GM12878 (cell line): ENCODE data around the gene TPCN1. TPM values are rescaled to one million over a fixed set of nuclear protein-coding genes. Genes with fewer than 3 reads are reported as not detected.

Experiments used
- ATF3 ChIP-seq: IDR thresholded peaks from 2 replicates; pipeline ENCODE4 v1.6.1; 2011; ENCODE audit warnings: low read depth, mild to moderate bottlenecking, low read length, moderate library complexity, borderline replicate concordance; ENCODE audit errors: extremely low read depth
- E2F4 ChIP-seq: IDR thresholded peaks from 2 replicates; pipeline ENCODE4 v1.6.1; 2012; ENCODE audit warnings: low read depth, low read length, improper control_type of control experiment
- E2F8 ChIP-seq: fragments of 450-650 bp; IDR thresholded peaks from 2 replicates; pipeline ENCODE4 v1.6.1; 2018; ENCODE audit warnings: mild to moderate bottlenecking, low read depth, moderate library complexity; ENCODE audit not compliant: partially characterized antibody
- GABPA ChIP-seq: IDR thresholded peaks from 2 replicates; pipeline ENCODE4 v1.6.1; 2014; ENCODE audit warnings: antibody characterized with exemption, low read depth, mild to moderate bottlenecking, inconsistent platforms
- GATAD2B ChIP-seq: fragments of 450-650 bp; conservative IDR thresholded peaks from 2 replicates; pipeline ENCODE4 v1.6.1; 2017; ENCODE audit warnings: low read depth, mild to moderate bottlenecking, moderate library complexity
- IKZF1 ChIP-seq: fragments of 450-650 bp; conservative IDR thresholded peaks from 2 replicates; pipeline ENCODE4 v1.6.1; 2017; ENCODE audit warnings: antibody characterized with exemption, mild to moderate bottlenecking
- NKRF ChIP-seq: fragments of 450-650 bp; conservative IDR thresholded peaks from 2 replicates; pipeline ENCODE4 v1.6.1; 2017; ENCODE audit warnings: mild to moderate bottlenecking, moderate library complexity
- POLR2AphosphoS5 ChIP-seq: IDR thresholded peaks from 2 replicates; pipeline ENCODE4 v1.6.1; 2011; ENCODE audit warnings: mild to moderate bottlenecking, low read length, inconsistent platforms
- PRDM15 ChIP-seq: fragments of 450-650 bp; formaldehyde crosslinking; IDR thresholded peaks from 2 replicates; pipeline ENCODE4 v1.4.0; 2020; ENCODE audit warnings: mild to moderate bottlenecking, moderate library complexity
- RELB ChIP-seq: fragments of 450-650 bp; IDR thresholded peaks from 2 replicates; pipeline ENCODE4 v1.6.1; 2017; ENCODE audit warnings: low read depth, mild to moderate bottlenecking, moderate library complexity
- SIN3A ChIP-seq: IDR thresholded peaks from 2 replicates; pipeline ENCODE4 v1.6.1; 2012; ENCODE audit warnings: low read depth, low read length, improper control_type of control experiment
- SPI1 ChIP-seq: IDR thresholded peaks from 2 replicates; pipeline ENCODE4 v1.6.1; 2011; ENCODE audit warnings: low read depth, mild to moderate bottlenecking, low read length, moderate library complexity, borderline replicate concordance; ENCODE audit not compliant: insufficient read depth
- SREBF1 ChIP-seq: IDR thresholded peaks from 2 replicates; pipeline ENCODE4 v1.6.1; 2012; ENCODE audit warnings: mild to moderate bottlenecking, low read length
- SRF ChIP-seq, 2 experiments: IDR thresholded peaks; 2 replicates each; pipeline ENCODE4 v1.6.1; 2011; ENCODE audit warnings: low read depth in 2 of 2, low read length in 2 of 2, mild to moderate bottlenecking in 1 of 2, moderate library complexity in 1 of 2
- TARDBP ChIP-seq: IDR thresholded peaks from 2 replicates; pipeline ENCODE4 v1.6.1; 2016; ENCODE audit warnings: borderline replicate concordance
- YY1 ChIP-seq: IDR thresholded peaks from 2 replicates; pipeline ENCODE4 v1.6.1; 2011; ENCODE audit warnings: low read depth, mild to moderate bottlenecking, low read length
- ZNF217 ChIP-seq: fragments of 450-650 bp; IDR thresholded peaks from 2 replicates; pipeline ENCODE4 v1.6.1; 2017; ENCODE audit warnings: antibody characterized with exemption, mild to moderate bottlenecking
- ZNF24 ChIP-seq: fragments of 450-650 bp; IDR thresholded peaks from 2 replicates; pipeline ENCODE4 v1.6.1; 2017; ENCODE audit warnings: antibody characterized with exemption, mild to moderate bottlenecking
- ZSCAN29 ChIP-seq: fragments of 450-650 bp; IDR thresholded peaks from 2 replicates; pipeline ENCODE4 v1.6.1; 2017; ENCODE audit warnings: mild to moderate bottlenecking, moderate library complexity
- polyA plus RNA-seq, 11 experiments: library from polyadenylated mRNA; depleted of rRNA in 4 of 11; unstranded in 6 of 11; stranded (reverse) in 5 of 11; fragments of >200 nt; fragmentation: Nextera tagmentation in 4 of 11; fragmentation: Illumina TruSeq in 1 of 11; extraction: Ambion mirVana in 4 of 11; extraction: Trizol in 1 of 11; gene quantifications; 1 replicate in 1 of 11; 2 replicates in 10 of 11; pipeline versions ENCODE4 v1.2.1 to v1.2.3, GENCODE V29; 2011 to 2016; ENCODE audit warnings: inconsistent platforms in 2 of 11, missing spikeins in 2 of 11, low read depth in 1 of 11
- total RNA-seq, 4 experiments: library from RNA; depleted of rRNA in 3 of 4; stranded (reverse); fragments of >200 nt in 3 of 4; fragmentation: Illumina TruSeq in 1 of 4; extraction: Trizol in 1 of 4; gene quantifications; 2 replicates each; pipeline versions ENCODE4 v1.2.1 to v1.2.3, GENCODE V29; 2013 to 2021

TPCN1 gene
- total and polyA plus RNA-seq, 10 of the 15 experiments (the other 5 are each of a cell fraction or from before 2014, with no cell fraction given), result 0.79 to 30.9 (median 19.4) TPM

GRCh38 chr12:113214895-113215400, 6.3 kb upstream of the TPCN1 start (continued):
- peak; percentile 57; the same call in 1 of the 2 replicates for TF ChIP-seq NKRF
- TF ChIP-seq E2F8, result no peak
- TF ChIP-seq POLR2AphosphoS5, result no peak
- peak; percentile 83; the same call in 1 of the 2 replicates for TF ChIP-seq GATAD2B
- TF ChIP-seq SRF (IDR thresholded peaks at IDR 0.05; ENCODE audit: low read depth in 2 of 2, low read length in 2 of 2), result 0 out of 4 replicates have a peak, but pooled peaks of 1 of the 2 experiments have one; percentile 23
- TF ChIP-seq ZNF217, result peak; percentile 94
- TF ChIP-seq ATF3, result no peak
- no peak for TF ChIP-seq SREBF1
- TF ChIP-seq PRDM15 (CRISPR knock-in tag), result no peak
- TF ChIP-seq ZNF24, result no peak
- no peak for TF ChIP-seq ZSCAN29
- TF ChIP-seq YY1, result no peak
- TF ChIP-seq RELB, result peak; percentile 92
- TF ChIP-seq TARDBP, result no peak
- no peak for TF ChIP-seq SIN3A
- TF ChIP-seq SPI1, result peak; percentile 93
- TF ChIP-seq GABPA, result no peak
- no peak for TF ChIP-seq E2F4
- peak; percentile 99 for TF ChIP-seq IKZF1
